BLaER1 (cell line): ENCODE data around the gene MGLL.
A peak's percentile ranks its signal among the peaks of the same experiment; 100 is the strongest.

ENCODE experiments used
- H3K27ac ChIP-seq: shearing (Covaris generic); formaldehyde crosslinking; 2 replicates; pipeline ENCODE4 v1.8.1; 2022
- H3K27me3 ChIP-seq: shearing (Covaris generic); formaldehyde crosslinking; 2 replicates; pipeline ENCODE4 v1.8.1; 2022
- H3K36me3 ChIP-seq: shearing (Covaris generic); formaldehyde crosslinking; 2 replicates; pipeline ENCODE4 v1.8.1; 2022
- H3K4me1 ChIP-seq: shearing (Covaris generic); formaldehyde crosslinking; 2 replicates; pipeline ENCODE4 v1.8.1; 2022
- H3K4me2 ChIP-seq: shearing (Covaris generic); formaldehyde crosslinking; 2 replicates; pipeline ENCODE4 v1.8.1; 2022
- H3K4me3 ChIP-seq: shearing (Covaris generic); formaldehyde crosslinking; 2 replicates; pipeline ENCODE4 v1.8.1; 2022
- H3K9ac ChIP-seq: shearing (Covaris generic); formaldehyde crosslinking; 2 replicates; pipeline ENCODE4 v1.8.1; 2022
- H3K9me3 ChIP-seq: shearing (Covaris generic); formaldehyde crosslinking; 2 replicates; pipeline ENCODE4 v1.8.1; 2022
- H4K20me1 ChIP-seq: shearing (Covaris generic); formaldehyde crosslinking; 2 replicates; pipeline ENCODE4 v1.8.1; 2022
- Cebpa-rat ChIP-seq: shearing (Covaris generic); IDR thresholded peaks from 2 replicates; pipeline ENCODE4 v1.8.1; 2022

The MGLL gene

DNA sequence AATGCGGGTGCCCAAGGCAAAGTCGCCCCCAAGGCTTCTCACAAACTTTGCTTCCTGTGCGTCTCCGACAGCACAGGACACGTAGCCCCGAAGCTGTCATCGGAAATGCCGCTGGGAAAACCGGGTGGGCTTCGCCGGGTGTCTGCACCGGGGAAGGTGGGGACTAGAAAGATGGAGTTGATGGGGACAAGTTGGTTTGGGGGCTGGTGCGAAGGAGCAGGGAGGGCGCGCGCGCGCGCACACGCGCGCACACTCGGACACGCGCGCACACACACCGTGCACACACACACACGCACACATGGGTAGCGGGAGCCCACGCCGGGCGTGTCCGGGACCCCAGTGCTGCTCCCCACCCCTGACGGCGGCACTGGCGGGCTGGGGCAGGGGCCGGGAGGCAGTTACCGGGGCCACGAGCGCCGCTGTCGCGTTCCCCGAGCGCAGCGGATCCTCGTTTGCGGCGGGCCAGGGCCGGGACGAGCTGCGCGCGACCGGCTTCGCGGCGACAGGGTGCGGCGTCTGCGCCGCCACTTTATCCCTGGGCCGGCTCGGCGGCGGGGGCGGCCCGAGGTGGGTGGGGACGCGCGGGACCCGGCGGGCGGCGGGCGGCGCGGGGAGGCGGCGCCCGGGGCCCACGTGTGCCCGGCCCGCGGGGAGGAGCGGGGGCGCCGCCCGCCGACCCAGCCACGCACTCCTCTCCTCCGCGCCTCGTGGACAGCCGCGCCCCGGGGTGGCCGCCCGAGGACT lies 539 bp upstream of the MGLL start:
- no peak overlapping the region for H3K9ac ChIP-seq
- H3K27me3 ChIP-seq: peaks cover 62% of the 10 kb centered on the region
- no peak overlapping the region for H3K27ac ChIP-seq
- H4K20me1 ChIP-seq: peaks cover 15% of the 10 kb centered on the region
- H3K36me3 ChIP-seq: no peaks in the 10 kb centered on the region
- TF ChIP-seq Cebpa-rat: no peak
- peaks cover 17% of the 10 kb centered on the region for H3K9me3 ChIP-seq
- H3K4me3 ChIP-seq: peak overlapping the region; percentile 68
- H3K4me1 ChIP-seq: peaks cover 12% of the 10 kb centered on the region
- peak overlapping the region; percentile 97 for H3K4me2 ChIP-seq

DNA sequence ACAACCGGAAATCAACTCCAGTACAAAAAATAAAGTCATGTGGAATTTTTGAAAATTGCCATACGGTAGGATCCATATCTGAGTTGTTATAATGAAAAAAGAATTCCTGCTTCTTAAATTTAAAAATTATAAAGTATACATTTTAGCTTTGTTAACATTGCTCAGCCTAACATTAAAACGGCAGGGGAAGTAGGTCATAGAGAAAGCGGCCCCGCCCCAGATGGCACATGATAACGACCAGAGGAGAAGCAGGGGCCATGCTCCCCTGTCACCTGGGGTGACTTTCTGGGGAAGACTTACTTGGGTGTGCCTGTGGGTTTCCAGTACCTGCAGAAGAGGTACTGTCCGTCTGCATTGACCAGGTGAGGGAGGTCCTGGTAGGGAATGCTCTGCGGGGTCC lies 921 bp downstream of the MGLL start:
- Histone ChIP-seq H3K9ac (no peak overlapping the region), H3K4me1 (peaks cover 12% of the 10 kb centered on the region), H3K36me3 (no peaks in the 10 kb centered on the region), H3K27me3 (peaks cover 62% of the 10 kb centered on the region), H3K4me3 (no peak overlapping the region), H4K20me1 (peaks cover 15% of the 10 kb centered on the region), H3K27ac (no peak overlapping the region), H3K4me2 (no peak overlapping the region), H3K9me3 (peaks cover 4% of the 10 kb centered on the region; the same call in 1 of the 2 replicates)
- no peak for TF ChIP-seq Cebpa-rat

DNA sequence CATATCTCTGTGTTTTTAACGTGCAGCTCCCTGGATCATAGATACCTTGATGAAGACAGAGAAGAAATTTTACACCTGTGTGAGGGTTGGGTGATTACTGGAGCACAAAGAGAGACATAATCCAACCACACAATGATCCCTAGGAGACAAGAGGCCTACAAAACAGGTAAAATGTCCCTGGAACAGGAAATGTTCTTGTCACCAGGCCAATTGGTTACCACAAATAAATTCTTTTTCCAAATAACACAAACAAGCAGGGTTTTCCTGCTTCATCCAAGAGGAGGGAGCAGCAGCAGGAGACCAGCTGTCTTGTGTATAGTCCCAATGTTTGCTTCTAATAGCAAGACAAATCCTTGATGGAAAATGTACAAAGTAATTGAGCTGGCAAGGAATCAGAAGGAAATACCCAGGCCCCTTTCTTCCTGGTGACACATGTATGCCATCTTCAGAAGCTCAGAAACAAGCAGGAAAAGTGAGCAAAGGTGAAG lies 1.4 kb downstream of the MGLL start:
- no peaks in the 10 kb centered on the region for H3K36me3 ChIP-seq
- no peaks in the 10 kb centered on the region; the same call in 1 of the 2 replicates for H3K9me3 ChIP-seq
- peaks cover 62% of the 10 kb centered on the region for H3K27me3 ChIP-seq
- H4K20me1 ChIP-seq: peaks cover 15% of the 10 kb centered on the region
- no peak overlapping the region for H3K4me2 ChIP-seq
- H3K4me3 ChIP-seq: no peak overlapping the region
- no peak overlapping the region for H3K9ac ChIP-seq
- peaks cover 12% of the 10 kb centered on the region for H3K4me1 ChIP-seq
- TF ChIP-seq Cebpa-rat: no peak
- no peak overlapping the region for H3K27ac ChIP-seq

DNA sequence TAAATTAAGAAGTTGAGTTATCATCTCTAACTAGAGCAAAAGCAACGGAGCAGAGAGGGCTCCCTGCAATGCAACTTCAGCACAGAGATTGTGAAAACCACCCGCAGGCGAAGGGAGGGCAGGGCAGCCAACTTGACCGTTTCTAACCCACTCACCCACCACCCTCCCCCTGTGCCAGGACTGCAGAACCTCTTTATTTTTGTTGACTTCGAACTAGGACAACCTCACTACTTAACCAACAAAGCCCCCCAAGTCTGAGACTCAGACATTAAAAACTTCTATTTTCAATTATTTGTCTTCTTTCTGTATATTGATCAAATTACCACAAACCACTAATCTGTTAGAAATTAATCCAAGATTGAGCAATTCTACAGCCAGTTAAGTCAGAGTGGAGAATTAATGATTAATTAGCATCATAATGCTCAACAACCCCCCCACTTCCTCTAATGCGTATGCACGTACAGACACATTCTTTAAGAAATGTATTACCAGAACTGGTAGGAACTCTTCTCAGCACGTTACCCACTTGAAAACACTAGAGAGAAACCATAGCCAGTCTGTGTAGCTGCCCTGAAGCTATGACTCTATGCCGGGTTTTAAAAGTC lies 2.0 kb downstream of the MGLL start:
- H3K4me1 ChIP-seq: peaks cover 12% of the 10 kb centered on the region
- H3K36me3 ChIP-seq: no peaks in the 10 kb centered on the region
- peaks cover 57% of the 10 kb centered on the region for H3K27me3 ChIP-seq
- no peak overlapping the region for H3K27ac ChIP-seq
- no peak overlapping the region for H3K4me3 ChIP-seq
- no peak for TF ChIP-seq Cebpa-rat
- H3K4me2 ChIP-seq: no peak overlapping the region
- no peaks in the 10 kb centered on the region; the same call in 1 of the 2 replicates for H3K9me3 ChIP-seq
- no peak overlapping the region for H3K9ac ChIP-seq
- H4K20me1 ChIP-seq: peaks cover 15% of the 10 kb centered on the region

DNA sequence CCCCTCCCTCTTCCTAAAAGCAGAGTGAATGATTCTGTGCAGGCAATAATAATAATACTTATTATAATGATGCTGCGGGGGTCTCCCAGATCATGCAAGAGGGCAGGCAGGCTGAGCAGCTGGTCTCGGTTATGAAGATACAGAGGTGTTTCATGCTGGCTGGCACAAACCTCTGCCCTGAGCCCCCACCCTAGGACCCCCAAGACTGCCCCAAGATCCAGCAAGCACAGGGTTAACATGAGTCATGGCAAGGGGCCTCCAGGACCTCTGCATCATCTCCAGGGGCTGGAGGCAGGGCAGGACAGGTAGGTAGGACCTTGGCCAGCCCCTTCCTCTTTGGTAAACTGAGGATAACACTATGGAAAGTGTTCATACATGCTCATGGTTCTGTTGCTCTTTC lies 2.7 kb downstream of the MGLL start:
- peaks cover 12% of the 10 kb centered on the region for H3K4me1 ChIP-seq
- H3K4me2 ChIP-seq: no peak overlapping the region
- no peaks in the 10 kb centered on the region for H3K36me3 ChIP-seq
- H3K27me3 ChIP-seq: peaks cover 50% of the 10 kb centered on the region
- H3K9ac ChIP-seq: no peak overlapping the region
- H3K27ac ChIP-seq: no peak overlapping the region
- H3K9me3 ChIP-seq: no peaks in the 10 kb centered on the region; the same call in 1 of the 2 replicates
- no peak for TF ChIP-seq Cebpa-rat
- H3K4me3 ChIP-seq: no peak overlapping the region
- peaks cover 15% of the 10 kb centered on the region for H4K20me1 ChIP-seq

DNA sequence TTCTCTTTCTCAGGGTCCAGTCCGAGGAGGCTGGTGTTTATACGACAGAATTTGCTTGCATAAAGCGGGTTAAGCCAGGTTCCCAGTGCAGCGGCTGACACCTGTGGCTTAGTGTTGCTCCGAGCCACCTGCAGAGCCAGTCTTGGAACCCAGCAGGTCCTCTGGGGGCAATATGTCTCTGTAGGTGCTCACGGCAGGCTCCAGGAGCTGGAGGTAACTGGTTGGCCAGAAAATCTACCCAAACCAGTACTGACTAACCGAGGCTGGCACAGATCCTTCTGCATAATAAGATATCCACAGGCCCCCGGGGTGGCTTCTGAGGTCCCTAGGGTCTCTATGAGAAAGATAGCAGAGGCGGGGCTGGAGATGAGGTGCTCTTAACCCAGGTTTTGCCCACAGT lies 3.2 kb downstream of the MGLL start:
- Histone ChIP-seq H4K20me1 (peaks cover 15% of the 10 kb centered on the region), H3K9me3 (no peaks in the 10 kb centered on the region; the same call in 1 of the 2 replicates), H3K4me2 (no peak overlapping the region), H3K4me1 (peaks cover 12% of the 10 kb centered on the region), H3K27me3 (peaks cover 45% of the 10 kb centered on the region), H3K27ac (no peak overlapping the region), H3K4me3 (no peak overlapping the region), H3K36me3 (no peaks in the 10 kb centered on the region), H3K9ac (no peak overlapping the region)
- no peak for TF ChIP-seq Cebpa-rat

DNA sequence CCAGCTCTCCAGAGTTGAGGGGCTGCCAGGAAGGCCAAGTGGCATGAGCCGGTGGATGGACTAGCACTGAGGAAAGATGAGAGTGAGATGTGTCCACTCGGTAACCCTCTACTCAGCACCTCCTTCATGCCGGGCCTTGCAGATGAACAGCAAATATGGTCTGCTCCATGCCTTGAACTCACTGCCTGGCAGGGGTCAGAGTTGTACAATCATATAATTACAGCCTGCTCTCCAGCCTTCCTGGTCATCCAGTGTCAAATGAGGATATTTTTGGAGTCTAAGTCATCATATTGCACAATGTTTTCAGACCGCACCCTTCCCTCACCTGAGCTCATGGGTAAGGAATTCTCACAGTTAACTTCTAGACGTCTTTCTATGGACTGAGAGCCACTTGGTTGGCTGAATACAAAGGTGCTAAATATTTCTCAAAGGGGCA lies 4.9 kb downstream of the MGLL start:
- 0 out of 2 replicates have a peak, but pooled peaks have one; percentile 25 for TF ChIP-seq Cebpa-rat
- Histone ChIP-seq H3K9ac (no peak overlapping the region), H3K27ac (no peak overlapping the region), H3K4me3 (no peak overlapping the region), H3K27me3 (peaks cover 28% of the 10 kb centered on the region), H3K4me2 (no peak overlapping the region), H3K36me3 (no peaks in the 10 kb centered on the region), H3K9me3 (no peaks in the 10 kb centered on the region), H4K20me1 (peaks cover 4% of the 10 kb centered on the region), H3K4me1 (peaks cover 6% of the 10 kb centered on the region)

DNA sequence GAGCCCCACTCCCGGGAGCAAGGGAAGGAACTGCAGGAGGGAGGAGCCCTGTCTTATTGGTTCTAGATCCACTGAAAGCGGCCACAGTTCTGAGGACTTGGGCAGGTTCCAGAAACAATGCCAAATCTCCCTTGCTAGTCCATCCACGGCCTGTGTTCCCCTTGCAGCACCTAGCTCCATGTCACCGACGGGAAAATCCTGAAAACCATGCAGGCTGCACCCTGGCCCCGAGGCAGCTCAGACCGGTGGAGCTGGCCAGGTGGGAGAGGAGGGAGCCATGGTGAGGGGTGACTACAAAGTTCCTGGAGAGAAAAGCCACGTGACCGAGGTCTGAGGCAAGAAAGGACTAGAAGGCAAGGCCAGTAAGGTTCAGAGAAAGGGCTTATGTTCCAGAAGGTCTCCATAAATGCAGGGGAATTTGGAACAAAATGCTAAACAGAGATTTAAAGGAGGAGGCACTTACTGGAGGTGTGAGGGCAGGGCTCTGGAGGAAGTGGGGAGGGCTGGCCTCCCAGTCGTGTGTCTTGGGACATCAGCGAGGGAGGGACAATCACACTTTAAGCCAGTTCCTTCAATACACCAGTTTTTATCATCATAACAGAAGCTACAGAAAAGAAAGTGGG lies 5.4 kb downstream of the MGLL start:
- no peak for TF ChIP-seq Cebpa-rat
- Histone ChIP-seq H3K4me1 (0 out of 2 replicates have a peak, but pooled peaks cover 4% of the 10 kb centered on the region), H3K9ac (no peak overlapping the region)

DNA sequence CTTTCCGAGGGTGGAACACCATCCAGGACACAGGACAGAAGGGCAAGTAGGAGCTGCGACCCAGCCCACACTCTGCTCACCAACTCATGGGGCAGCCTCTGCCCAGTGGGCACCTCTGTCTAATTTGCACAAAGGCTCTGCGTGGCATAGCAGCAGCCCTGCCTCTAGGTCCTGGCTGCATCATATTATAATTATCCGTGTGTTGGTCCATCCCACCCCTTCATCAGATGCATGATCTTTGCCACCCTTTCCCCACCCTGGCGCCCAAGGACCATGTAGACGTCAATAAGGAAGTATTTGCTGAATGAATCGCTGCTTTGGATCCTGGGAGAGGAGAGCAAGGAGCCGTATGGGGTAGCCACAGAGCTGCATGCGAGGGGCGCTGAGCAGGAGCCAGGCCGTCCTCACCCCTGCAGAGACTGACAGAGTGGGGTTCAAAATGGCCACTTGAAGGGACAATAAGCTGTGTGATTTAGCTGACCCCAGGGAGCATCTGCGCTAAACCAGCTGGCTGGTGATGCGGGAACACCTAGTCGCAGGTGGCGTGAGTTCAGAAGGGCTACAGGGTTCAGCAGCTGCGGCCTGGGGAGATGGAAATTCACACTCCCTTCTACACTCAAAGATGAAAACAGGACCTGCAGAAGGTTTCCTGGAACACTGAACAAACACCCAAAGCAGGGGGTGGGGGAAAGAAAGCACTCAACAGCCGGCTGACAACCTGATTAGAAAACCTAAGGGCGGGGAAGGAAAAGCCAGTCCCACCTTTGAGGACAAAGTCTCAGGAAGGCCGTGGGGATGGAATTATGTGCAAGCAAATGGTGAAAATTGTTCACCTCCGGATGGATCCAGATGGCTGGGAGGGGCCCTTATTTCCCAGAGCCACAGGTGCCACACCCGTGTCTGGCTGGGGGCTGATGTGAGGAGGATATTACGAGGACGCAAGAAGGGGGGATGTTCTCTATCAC lies 6.4 kb downstream of the MGLL start:
- H4K20me1 ChIP-seq: no peaks in the 10 kb centered on the region
- H3K4me1 ChIP-seq: 0 out of 2 replicates have a peak, but pooled peaks cover 4% of the 10 kb centered on the region
- H3K9me3 ChIP-seq: no peaks in the 10 kb centered on the region
- H3K4me2 ChIP-seq: no peak overlapping the region
- H3K4me3 ChIP-seq: no peak overlapping the region
- H3K9ac ChIP-seq: no peak overlapping the region
- H3K36me3 ChIP-seq: no peaks in the 10 kb centered on the region
- peaks cover 13% of the 10 kb centered on the region for H3K27me3 ChIP-seq
- no peak overlapping the region for H3K27ac ChIP-seq
- TF ChIP-seq Cebpa-rat: no peak

More for the DNA sequence above, 5.4 kb downstream of the MGLL start:
- no peak overlapping the region for H3K27ac ChIP-seq
- no peak overlapping the region for H3K4me3 ChIP-seq
- peaks cover 23% of the 10 kb centered on the region for H3K27me3 ChIP-seq
- no peak overlapping the region for H3K4me2 ChIP-seq
- no peaks in the 10 kb centered on the region for H3K36me3 ChIP-seq
- H3K9me3 ChIP-seq: no peaks in the 10 kb centered on the region
- H4K20me1 ChIP-seq: no peaks in the 10 kb centered on the region
